Measurements from ENCODE around the gene CAT. TPM values are rescaled to one million over a fixed set of nuclear protein-coding genes. Genes with fewer than 3 reads are reported as not detected.
A peak's percentile ranks its signal among the peaks of the same experiment; 100 is the strongest.

The CAT gene
- total and polyA plus RNA-seq, 2 experiments from 2014 or later, result 52.5 to 57.0 TPM

- TF ChIP-seq EZH2 (IDR thresholded peaks at IDR 0.05; ENCODE audit: insufficient read depth, poor library complexity, severe bottlenecking), result no peak
- TF ChIP-seq EZH2phosphoT487 (IDR thresholded peaks at IDR 0.05; ENCODE audit: insufficient read depth, low read depth), result no peak
These were observed 42.6 kb downstream of the CAT start for GRCh38 chr11:34481307-34481706.

GRCh38 chr11:34483106-34483874 is 44.6 kb downstream of the CAT start:
- 81 to 82% methylated on average over 9 of the region's 9 CpGs for WGBS, 2 experiments (ENCODE audit: low coverage in 1 of 2, low lambda C conversion rate in 2 of 2, missing lambda C conversion rate in 2 of 2)

More at GRCh38 chr11:34481307-34481706, 42.6 kb downstream of the CAT start:
- peak; percentile 6 for DNase-seq
- Histone ChIP-seq H3K79me2 (ENCODE audit: insufficient read depth) (no peaks in the 10 kb centered on the region), H3K4me3 (no peak overlapping the region), H3K9me3 (ENCODE audit: low read depth) (no peaks in the 10 kb centered on the region), H3K4me2 (ENCODE audit: unreplicated experiment) (no peak overlapping the region), H3F3A (ENCODE audit: insufficient read depth) (no peaks in the 10 kb centered on the region), H3K9ac (no peak overlapping the region), H3K4me1 (ENCODE audit: insufficient read depth) (0 out of 2 replicates have a peak, but pooled peaks cover 4% of the 10 kb centered on the region), H3K27ac (no peak overlapping the region), H3K9me2 (ENCODE audit: insufficient read depth) (no peaks in the 10 kb centered on the region), H4K20me1 (ENCODE audit: insufficient read depth) (no peaks in the 10 kb centered on the region), H3K36me3 (ENCODE audit: low read depth) (no peaks in the 10 kb centered on the region), H2AFZ (no peak overlapping the region), H3K27me3 (replicated peaks; ENCODE audit: insufficient read depth) (peaks cover 12% of the 10 kb centered on the region)
- in situ Hi-C loops (cut with MboI), result loop anchor here (5.0 kb wide), 1 partner anchor 119 kb away; no protein-coding TSS in a partner anchor
- WGBS, 2 experiments (ENCODE audit: low coverage in 1 of 2, low lambda C conversion rate in 2 of 2, missing lambda C conversion rate in 2 of 2), result 74 to 81% methylated on average over 3 of the region's 3 CpGs

GRCh38 chr11:34487430-34487829 is 48.7 kb downstream of the CAT start:
- Histone ChIP-seq H4K20me1 (ENCODE audit: insufficient read depth) (no peaks in the 10 kb centered on the region), H3K36me3 (ENCODE audit: low read depth) (no peaks in the 10 kb centered on the region), H3K4me3 (no peak overlapping the region), H3K4me2 (ENCODE audit: unreplicated experiment) (no peak overlapping the region), H3K27ac (no peak overlapping the region), H2AFZ (no peak overlapping the region), H3K79me2 (ENCODE audit: insufficient read depth) (no peaks in the 10 kb centered on the region), H3F3A (ENCODE audit: insufficient read depth) (no peaks in the 10 kb centered on the region), H3K27me3 (replicated peaks; ENCODE audit: insufficient read depth) (peaks cover 15% of the 10 kb centered on the region), H3K9ac (no peak overlapping the region), H3K9me3 (ENCODE audit: low read depth) (no peaks in the 10 kb centered on the region), H3K4me1 (ENCODE audit: insufficient read depth) (no peaks in the 10 kb centered on the region), H3K9me2 (ENCODE audit: insufficient read depth) (no peaks in the 10 kb centered on the region)
- DNase-seq, result no peak
- TF ChIP-seq EZH2 (IDR thresholded peaks at IDR 0.05; ENCODE audit: insufficient read depth, poor library complexity, severe bottlenecking), result no peak
- TF ChIP-seq EZH2phosphoT487 (IDR thresholded peaks at IDR 0.05; ENCODE audit: insufficient read depth, low read depth), result no peak
- 65 to 66% methylated on average over 7 of the region's 7 CpGs for WGBS, 2 experiments (ENCODE audit: low coverage in 1 of 2, low lambda C conversion rate in 2 of 2, missing lambda C conversion rate in 2 of 2)
- in situ Hi-C loops (cut with MboI), result no loop called here

More at GRCh38 chr11:34483106-34483874, 44.6 kb downstream of the CAT start:
- Histone ChIP-seq H3K4me2 (ENCODE audit: unreplicated experiment) (no peak overlapping the region), H4K20me1 (ENCODE audit: insufficient read depth) (no peaks in the 10 kb centered on the region), H3K9me2 (ENCODE audit: insufficient read depth) (no peaks in the 10 kb centered on the region), H3K79me2 (ENCODE audit: insufficient read depth) (no peaks in the 10 kb centered on the region), H2AFZ (no peak overlapping the region), H3K4me1 (ENCODE audit: insufficient read depth) (0 out of 2 replicates have a peak, but pooled peaks cover 4% of the 10 kb centered on the region), H3K4me3 (no peak overlapping the region), H3K27me3 (replicated peaks; ENCODE audit: insufficient read depth) (peaks cover 14% of the 10 kb centered on the region), H3K27ac (no peak overlapping the region), H3F3A (ENCODE audit: insufficient read depth) (no peaks in the 10 kb centered on the region), H3K9me3 (ENCODE audit: low read depth) (no peaks in the 10 kb centered on the region), H3K9ac (no peak overlapping the region), H3K36me3 (ENCODE audit: low read depth) (no peaks in the 10 kb centered on the region)
- in situ Hi-C loops (cut with MboI), result loop anchor here (5.0 kb wide), 1 partner anchor 121 kb away; no protein-coding TSS in a partner anchor
- no peak for DNase-seq
- TF ChIP-seq EZH2phosphoT487 (IDR thresholded peaks at IDR 0.05; ENCODE audit: insufficient read depth, low read depth), result no peak
- TF ChIP-seq EZH2 (IDR thresholded peaks at IDR 0.05; ENCODE audit: insufficient read depth, poor library complexity, severe bottlenecking), result no peak

GRCh38 chr11:34488855-34489557 is 50.3 kb downstream of the CAT start:
- no peak for DNase-seq
- Histone ChIP-seq H3K9me3 (ENCODE audit: low read depth) (no peaks in the 10 kb centered on the region), H3K9me2 (ENCODE audit: insufficient read depth) (no peaks in the 10 kb centered on the region), H3K4me3 (no peak overlapping the region), H3K4me2 (ENCODE audit: unreplicated experiment) (no peak overlapping the region), H4K20me1 (ENCODE audit: insufficient read depth) (no peaks in the 10 kb centered on the region), H3K27ac (no peak overlapping the region), H3K27me3 (replicated peaks; ENCODE audit: insufficient read depth) (peaks cover 15% of the 10 kb centered on the region), H2AFZ (no peak overlapping the region), H3K4me1 (ENCODE audit: insufficient read depth) (no peaks in the 10 kb centered on the region), H3K79me2 (ENCODE audit: insufficient read depth) (no peaks in the 10 kb centered on the region), H3K36me3 (ENCODE audit: low read depth) (no peaks in the 10 kb centered on the region), H3K9ac (no peak overlapping the region), H3F3A (ENCODE audit: insufficient read depth) (no peaks in the 10 kb centered on the region)
- no peak for TF ChIP-seq EZH2 (IDR thresholded peaks at IDR 0.05; ENCODE audit: insufficient read depth, poor library complexity, severe bottlenecking)
- no peak for TF ChIP-seq EZH2phosphoT487 (IDR thresholded peaks at IDR 0.05; ENCODE audit: insufficient read depth, low read depth)
- WGBS, 2 experiments (ENCODE audit: low coverage in 1 of 2, low lambda C conversion rate in 2 of 2, missing lambda C conversion rate in 2 of 2), result 75 to 78% methylated on average over 12 of the region's 12 CpGs
- in situ Hi-C loops (cut with MboI), result no loop called here

All from GM23248 (cell line).